ENCODE data around the gene KCTD4.
"Not testable (repeated sequence)": the region's sequence is repeated elsewhere in the genome, so short reads cannot be mapped to it uniquely, and the experiment has no call there.

Gene KCTD4

DNA sequence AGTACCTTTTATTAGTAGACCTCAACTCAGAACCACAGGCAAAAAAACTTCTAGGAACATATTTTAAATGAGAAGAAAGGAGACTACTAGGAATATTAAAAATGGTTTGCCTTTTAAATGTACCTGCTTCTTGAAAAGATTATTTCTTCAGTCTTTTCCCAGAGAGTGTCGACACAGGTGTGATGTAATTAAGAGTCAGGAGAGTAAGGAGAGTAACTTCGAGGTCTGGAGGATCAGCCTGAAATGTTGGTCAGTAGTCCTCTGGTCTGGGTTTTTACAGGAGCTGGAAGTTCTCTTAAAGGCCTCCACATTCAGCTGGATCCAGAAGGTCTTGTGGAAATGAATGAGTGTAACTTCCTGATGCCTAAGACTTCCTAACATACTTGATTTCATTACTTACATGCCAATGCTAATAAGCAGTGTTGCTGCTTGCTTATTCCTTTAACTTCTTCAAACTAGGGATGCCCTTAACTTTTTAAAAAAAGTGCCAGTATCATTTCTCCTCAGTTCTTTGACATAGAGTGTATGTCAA lies at the start of gene KCTD4:
TSS of gene KCTD4 (minus strand) at position 345 of the 532 bp plus-strand sequence. CDS start 6,478 bp downstream, outside the sequence.
- DNase-seq = no peak

DNA sequence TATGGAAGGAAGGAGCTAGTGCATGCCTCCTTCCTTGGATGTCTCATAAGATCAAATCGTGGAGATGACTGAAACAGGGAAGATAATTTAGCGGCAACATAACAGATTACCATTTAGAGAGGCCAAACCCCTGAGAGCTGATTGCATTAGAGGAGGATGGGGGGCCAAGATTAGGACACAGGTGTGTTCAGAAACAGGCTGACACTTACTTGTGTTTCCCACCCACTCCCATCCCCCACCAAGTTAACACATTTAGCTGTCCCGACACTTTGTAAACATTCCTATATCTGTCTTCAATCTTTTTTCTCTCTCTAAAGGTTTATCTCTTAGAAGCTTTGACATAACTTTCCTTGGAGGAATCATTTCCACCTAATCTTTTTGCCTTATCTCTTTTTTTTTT lies 48.8 kb upstream of the KCTD4 start:
- DNase-seq = no peak

DNA sequence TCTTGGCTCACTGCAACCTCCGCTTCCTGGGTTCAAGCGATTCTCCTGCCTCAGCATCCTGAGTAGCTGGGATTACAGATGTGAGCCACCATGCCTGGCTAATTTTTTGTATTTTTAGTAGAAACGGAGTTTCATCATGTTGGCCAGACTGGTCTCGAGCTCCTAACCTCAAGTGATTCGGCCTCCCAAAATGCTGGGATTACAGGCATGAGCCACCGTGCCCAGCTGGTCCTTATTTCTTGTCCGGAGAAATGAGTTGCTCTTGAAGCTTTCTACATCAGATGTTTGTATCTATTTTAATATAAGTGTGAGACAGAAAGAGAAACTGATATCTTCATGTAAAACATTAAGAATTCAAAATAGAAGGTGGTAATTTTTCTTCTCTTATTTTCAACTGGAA lies 43.9 kb upstream of the KCTD4 start:
- DNase-seq = not testable (repeated sequence)

DNA sequence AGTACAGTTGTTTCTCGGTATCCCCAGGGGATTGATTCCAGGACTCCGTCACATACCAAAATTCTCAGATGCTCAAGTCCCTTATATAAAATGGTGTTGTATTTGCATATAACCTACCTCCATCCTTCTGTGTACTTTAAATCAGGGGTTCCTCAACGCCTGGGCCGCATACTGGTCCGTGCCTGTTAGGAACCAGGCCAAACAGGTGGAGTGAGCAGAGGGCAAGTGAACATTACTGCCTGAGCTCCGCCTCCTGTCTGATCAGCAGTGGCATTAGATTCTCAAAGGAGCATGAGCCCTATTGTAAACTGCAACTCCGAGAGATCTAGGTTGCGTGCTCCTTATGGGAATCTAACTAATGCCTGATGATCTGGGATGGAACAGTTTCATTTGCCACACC lies 42.2 kb upstream of the KCTD4 start:
- no peak for DNase-seq

DNA sequence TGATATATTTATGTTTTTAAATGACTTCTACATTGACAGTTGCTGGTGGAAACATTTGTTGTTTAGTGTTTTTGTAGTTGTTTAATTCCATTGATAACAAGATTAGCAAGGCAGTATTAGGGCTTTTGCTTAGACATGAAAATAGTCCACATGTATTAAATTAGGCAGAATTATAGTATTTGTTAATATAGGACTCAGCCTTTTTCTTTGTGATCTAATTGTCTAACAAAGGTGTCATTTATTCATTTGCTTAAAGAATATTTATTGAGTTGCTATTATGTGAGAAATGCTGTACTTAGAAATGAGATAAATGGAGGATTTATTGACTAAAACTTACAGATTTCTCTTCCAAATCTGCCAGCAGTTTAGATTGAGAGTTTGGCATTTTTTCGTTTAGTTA lies 41.7 kb upstream of the KCTD4 start:
- DNase-seq = no peak

DNA sequence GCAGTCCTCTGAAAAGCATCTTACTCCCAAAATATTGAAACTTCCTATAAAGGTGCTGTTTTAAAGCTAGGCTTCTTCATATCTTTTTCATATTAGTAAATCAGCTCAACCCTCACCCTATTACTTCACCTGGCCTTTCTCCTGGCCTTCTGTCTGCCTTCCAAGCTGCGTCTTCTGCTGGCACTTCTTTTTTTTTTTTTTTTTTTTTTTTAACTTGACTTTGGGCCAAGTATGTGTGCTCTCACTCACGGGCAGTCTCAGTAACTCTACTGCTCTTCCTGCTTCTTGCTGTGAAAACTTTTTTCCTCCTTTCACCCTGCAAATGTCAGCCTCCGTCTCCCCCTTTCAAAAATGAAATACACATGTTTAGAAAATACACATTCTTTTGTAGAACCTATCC lies 41.2 kb upstream of the KCTD4 start:
- DNase-seq = no peak

DNA sequence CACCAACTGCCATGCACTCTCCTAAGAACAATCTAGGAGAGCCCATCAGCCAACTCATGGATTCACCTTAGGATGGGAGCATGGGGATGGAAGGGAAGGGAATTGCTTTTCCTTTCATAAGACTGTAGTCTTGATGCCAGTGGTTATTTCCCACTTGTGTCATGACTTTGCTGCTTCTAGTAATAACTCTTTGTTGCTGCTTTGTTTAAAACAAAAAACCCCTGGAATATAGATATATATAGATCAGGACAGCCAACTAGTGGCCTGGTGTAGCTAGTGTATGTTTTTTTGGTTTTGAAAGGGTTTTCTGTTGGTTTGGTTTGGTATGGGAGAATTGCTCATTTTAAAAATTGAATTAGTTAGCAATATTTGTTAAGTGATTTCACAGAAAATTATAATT lies 39.3 kb upstream of the KCTD4 start:
- DNase-seq = no peak

DNA sequence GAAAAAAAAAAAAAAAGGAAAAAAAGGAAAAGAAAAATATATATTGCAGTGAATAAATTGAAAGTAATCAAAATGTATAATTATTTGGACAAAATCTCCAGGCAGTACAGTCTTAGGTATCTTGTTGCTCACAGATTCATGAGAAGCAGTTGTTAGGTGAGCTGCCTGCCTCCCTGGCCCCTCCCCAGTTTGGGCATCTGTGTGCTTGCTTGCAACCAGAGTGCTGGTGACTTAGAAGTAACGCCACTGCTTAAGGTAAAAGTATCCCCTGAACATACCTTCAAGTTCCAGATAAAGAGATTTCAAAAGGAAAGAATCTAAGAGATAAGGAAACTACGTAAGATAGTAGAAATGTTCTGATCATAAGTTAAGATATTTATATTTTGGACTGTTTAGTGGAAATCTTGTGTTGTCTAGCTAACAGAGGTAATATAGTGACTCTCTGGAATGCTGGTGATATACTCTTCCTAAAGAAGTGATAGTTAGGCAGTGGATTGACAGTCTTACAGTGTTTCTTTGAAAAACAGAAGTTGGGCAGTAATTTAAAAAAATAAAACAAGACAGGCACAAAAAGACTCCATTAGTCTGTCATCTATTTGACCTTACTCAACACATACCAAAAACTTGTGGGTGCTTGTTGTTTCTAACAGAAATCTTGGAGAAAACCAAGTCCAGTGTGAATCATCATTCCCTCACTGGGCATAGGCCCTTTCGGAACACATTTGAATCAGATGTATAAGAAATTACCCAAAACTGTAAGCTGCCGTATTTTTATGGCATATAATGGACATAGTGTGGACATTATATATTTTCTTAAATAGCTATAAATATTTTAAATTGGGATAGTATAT lies 38.3 kb upstream of the KCTD4 start:
- no peak for DNase-seq

DNA sequence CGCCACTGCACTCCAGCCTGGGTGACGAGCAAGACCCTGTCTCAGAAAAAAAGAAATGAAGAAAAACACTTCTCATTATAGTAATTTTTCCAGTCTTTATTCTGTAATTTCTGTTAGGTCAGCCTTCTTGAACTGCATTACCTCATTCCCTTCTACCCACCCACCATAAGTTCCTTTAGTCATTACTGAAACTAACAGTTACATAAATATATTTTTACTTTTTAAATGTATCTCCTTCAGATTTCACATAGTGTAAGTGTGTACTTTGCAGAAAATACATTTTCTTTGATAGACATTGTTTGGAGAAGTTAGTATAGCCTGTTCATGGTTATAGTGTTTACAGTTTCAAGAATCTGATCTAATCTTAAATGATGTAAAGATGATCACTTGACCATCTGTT lies 31.7 kb upstream of the KCTD4 start:
- DNase-seq = no peak

DNA sequence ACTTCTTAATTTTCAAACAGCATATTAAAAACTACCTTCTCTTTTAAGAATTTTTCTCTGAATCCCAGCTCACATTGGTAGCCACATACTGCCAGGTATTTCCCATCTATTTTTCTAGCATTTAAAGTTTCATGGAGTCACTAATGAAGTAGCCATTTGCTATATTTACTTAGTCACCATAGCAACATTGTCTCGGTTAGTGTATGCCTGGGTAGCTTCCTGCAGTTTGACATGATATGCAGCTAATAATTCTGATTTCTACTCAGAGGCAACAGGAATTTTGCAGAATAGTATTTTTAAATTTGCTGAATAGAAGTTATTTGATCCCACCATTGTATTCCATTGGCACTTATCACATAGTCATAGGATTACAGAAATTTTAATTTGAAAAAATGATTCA lies 30.9 kb upstream of the KCTD4 start:
- no peak for DNase-seq

DNA sequence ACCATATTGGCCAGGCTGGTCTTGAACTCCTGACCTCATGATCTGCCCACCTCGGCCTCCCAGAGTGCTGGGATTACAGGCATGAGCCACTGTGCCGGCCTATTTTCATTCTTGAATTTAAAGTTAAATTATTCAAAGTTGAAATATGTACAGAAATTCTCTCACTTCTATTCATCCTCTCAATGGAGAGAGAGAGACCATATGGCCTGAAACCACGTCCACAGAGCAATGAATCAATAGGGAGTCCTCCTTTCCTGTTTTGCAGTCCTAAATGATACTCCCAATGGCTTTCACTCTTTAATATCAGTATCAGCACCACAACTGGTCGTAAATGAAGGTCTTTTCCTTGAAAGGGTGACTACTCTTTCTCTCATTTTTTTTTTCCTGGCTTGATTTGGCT lies 30.5 kb upstream of the KCTD4 start:
- DNase-seq = no peak

DNA sequence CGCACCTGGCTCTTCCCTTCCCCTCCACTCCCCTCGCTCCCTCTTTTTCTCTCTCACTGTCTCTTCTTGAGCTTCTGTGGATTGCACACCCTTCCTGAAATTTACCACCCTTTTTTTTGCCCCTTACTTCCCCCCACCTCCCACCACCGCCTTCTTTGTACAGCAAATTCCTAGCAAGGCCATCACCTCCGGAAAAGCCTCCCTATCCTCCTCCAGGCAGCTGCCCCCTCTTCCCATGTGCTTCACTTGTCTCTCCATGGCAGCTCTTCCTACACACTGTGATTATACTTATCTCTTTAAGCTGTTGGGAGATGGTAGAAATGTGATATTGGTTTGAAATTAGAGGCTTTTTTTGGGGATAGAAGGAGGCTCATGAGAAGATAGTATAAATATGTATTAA lies 28.3 kb upstream of the KCTD4 start:
- no peak for DNase-seq

DNA sequence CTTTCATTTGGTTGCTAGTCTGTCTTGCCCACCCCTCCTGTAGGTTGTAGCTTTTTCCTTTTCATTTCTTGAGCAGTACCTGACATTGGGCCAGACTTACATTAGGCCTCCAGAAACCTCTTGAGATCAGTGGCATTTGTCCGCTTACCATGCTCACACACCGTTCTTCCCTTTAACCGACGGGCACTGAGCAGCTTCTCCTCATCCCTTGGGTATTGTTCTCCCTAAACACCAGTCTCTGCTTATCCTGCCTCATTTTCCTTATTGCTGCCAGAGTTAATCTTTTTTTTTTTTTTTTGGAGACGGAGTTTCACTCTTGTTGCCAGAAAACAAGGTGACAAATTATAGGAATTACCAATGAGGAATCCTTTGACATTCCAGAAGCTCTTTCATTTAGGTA lies 27.2 kb upstream of the KCTD4 start:
- DNase-seq = no peak

DNA sequence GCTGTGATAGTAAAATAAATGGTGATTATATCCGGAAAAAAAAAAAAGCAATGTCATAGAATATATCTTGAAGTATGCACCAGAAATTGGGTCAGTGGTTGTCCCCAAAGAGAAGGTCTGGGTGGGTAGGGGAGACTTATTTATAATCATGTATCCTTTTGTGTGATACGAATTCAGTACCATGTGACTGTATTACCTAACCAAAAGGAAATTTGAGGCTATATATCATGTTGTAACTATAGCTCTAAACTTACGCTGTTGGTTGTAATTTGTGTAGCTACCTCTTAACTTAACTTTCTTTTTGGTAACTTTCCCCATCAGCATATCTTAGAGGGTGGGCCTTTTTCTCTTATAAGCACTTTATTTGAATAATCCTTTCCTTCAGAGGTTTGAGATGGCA lies 25.2 kb upstream of the KCTD4 start:
- no peak for DNase-seq

DNA sequence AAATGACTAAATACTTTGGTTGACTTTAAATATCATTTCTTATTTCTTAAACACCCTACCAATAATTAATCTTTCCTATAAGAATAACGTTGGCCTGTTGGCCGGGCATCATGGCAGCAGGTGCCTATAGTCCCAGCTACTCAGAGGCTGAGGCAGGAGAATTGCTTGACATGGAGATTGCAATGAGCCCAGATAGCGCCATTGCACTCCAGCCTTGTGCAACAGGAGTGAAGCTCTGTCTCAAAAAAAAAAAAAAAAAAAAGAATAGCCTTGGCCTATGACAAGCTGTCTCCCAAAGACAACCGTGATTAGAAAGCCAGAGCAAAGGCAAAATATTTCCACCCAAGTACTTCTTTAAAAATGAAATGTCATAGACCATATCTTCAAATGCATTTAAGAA lies 24.5 kb upstream of the KCTD4 start:
- DNase-seq = no peak

DNA sequence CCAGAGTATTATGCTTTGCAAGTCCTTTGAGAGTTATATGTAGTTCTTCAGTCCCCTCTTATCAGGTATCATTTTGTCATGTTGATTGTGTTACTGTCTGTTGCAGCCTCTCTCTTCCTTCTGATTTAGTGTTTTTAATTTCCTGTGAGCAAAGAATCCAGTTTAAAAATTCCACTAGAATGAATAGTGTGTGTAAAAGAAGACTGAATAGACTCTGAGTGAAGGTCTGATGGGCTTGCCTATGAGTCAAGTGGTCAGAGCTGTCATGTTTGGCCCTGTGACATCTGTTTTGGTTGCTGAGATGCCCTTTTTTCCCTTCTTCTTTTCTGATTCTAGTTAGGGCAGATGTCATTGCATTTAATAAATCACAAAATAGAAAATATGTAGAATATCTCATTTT lies 23.3 kb upstream of the KCTD4 start:
- DNase-seq = no peak

DNA sequence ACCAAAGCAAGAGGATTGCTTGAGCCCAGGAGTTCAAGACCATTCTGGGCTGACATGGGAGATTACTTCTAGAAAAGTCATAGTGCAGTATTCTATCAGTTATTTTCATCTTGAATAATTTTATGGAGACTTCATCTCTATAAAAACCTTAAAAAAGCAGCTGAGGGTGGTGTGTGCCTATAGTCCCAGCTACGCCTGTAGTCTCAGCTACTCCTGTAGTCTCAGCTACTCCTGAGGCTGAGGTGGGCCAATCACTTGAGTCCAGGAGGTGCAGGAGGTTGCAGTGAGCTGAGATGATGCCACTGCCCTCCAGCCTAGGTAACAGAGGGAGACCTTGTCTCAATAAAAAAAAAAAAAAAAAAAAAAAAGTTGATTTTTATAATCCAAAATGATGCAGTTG lies 22.1 kb upstream of the KCTD4 start:
- DNase-seq = no peak

DNA sequence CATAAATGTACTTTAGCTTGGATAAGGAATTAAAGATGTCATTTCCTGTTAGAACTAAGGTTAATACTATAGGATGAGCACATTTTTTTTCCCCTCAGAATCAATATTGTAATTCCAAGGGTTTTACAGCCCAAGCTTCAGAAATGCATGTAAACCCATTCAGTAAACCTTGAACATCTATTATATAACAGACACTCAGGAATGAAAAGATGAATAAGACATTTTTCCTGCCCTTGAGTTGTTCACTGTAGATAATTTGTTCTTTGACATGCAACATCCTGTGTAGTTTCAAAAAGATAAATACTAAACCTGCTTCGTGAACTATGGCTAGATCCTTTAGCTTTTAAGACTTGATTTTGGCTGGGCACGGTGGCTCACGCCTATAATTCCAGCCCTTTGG lies 21.7 kb upstream of the KCTD4 start:
- DNase-seq = no peak

DNA sequence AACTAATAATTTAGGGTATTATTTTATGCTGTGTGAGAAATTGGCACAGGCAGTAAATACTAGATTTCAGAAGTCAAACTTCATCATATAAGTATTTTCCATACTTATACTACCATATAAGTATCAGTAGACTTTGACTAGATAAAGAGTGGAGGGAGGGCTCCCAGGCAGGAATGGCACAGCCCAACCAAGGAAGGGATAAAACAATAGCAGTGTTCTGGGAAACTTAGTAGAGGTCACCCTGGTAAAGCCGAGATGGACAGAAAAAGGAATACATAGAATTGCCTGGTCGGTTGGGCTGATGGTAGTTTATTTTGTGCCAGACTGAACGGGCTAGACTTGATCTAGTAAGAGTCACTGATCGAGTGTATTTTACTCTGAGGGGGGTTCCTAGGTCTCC lies 19.6 kb upstream of the KCTD4 start:
- no peak for DNase-seq

DNA sequence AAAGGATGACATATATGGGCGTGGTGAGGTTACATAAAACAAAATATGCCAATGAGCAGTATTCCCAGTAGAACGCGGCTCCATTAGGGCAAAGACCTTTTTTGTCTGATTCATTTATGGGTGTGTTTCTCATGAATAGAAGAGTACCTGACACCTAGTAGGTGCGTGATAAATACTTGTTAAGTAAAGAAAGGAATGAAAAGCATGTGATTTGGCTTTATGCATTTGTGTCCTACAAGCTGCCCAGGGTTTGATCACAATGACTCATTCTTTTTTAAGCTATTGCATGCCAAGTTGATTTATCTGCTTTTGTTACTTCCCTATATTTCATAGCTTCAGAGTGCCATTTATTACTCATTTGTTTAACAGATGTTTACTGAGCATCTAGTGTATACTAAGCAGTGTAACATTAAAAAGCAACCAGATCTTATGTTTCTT lies 19.1 kb upstream of the KCTD4 start:
- no peak for DNase-seq

DNA sequence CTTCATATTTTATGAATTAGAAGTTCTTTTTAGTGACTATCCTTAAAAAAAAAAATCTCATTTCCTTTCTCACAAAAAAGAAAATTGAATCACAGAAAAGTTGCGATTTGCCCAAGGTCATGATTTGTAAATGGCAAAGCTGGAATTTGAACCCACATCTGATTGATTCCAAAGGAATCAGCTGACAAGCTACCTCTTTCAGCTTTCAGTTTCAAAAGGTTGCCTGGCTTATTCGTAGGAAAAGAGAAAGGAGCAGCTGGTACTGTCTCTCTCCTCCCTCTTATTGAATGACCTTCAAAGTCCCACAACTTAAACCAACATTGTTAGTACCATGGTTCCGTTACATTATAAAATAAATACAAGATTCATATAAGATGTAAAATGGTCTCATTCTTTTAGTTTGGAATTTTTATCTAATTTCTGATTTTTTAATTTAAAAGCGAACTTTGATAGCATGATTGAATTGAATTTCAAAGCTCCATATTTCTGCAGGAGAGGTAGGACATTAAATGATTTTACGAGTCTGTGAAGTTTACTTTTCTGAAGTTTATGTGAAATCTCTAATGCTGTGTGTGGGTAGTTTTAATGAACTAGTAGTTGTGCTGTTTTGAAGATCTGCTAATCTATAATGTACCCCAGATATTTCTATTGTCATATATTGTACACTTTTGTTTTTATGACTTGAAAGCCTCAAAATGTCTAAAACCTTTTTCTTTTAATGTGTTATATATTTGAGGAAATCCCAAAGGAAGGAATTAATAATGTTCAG lies 18.5 kb upstream of the KCTD4 start:
- no peak for DNase-seq

DNA sequence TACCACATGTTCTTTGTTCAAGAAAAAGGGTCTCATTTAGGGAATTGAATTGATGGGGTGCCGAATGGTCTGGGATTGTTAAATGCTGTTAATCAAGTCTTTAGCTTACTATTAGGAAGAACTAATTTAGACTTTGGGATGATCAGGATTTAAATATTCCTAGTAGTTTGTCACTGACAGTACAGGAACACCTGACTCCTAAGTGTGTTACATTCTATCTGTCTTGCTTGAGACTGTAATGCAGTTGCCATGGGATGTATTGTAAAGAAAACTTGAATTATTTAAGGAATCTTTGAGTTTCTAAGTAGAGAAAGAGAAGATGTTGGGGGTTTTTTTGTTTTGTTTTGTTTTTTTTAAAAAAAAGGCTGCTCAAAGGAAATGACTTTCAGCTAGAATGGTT lies 17.8 kb upstream of the KCTD4 start:
- DNase-seq = no peak

DNA sequence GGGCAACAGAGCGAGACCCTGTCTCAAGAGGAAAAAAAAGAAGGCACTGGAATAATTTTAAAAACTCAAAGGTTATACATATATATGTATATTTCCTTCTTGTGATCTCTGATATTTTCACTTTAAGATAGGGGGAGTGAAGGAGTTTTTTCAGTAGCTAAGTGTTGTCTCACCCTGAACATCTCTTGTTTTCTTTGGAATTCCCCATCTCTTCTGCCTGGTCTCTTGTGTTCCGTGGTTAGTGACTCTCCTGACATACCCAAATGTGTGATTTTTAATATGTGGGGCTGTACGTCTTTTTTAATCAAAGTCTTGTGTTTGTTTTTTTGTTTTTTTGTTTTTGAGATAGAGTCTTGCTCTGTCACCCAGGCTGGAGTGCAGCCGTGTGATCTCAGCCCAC lies 15.3 kb upstream of the KCTD4 start:
- DNase-seq = no peak

DNA sequence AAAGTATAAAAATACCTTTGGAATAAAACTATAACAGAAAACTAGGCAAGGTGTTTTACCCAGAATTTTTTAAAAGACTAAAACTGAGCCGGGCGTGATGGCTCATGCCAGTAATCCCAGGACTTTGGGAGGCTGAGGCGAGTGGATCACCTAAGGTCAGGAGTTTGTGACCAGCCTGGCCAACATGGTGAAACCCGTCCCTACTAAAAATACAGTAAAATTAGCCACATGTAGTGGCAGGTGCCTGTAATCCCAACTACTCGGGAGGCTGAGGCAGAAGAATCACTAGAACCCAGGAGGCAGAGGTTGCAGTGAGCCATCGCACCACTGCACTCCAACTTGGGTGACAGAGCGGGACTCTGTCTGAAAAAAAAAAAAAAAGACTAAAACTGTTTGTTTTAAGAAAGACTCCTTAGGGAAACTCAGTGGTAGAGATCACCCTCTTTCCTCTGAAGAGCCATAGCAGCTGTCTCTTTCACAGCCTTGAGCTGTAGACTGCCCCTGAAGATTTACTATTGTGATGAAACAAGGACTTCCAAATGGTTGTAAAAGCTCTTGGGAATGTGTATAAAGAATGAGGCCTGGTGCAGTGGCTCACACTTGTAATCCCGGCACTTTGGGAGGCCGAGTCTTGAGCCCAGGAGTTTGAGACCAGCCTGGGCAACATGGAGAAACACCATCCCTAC lies 14.7 kb upstream of the KCTD4 start:
- DNase-seq = no peak

Data from activated effector memory CD4-positive, alpha-beta T cell treated with anti-CD3 and anti-CD28 coated beads, Interleukin-2, amount 50 U/mL, for 16 hours (primary cell).